HG03469 (cell line): ENCODE results near the gene INTS11.

Source experiments
- ATAC-seq: cut with Tn5 transposase; IDR thresholded peaks from one replicate; pipeline ENCODE4 v1.9.1; 2021; ENCODE audit warnings: mild to moderate bottlenecking, moderate library complexity, moderate number of reproducible peaks; ENCODE audit not compliant: unreplicated experiment

The INTS11 gene

GRCh38 chr1:1303736-1304135, 20.7 kb downstream of the INTS11 start:
- ATAC-seq = no peak

DNA sequence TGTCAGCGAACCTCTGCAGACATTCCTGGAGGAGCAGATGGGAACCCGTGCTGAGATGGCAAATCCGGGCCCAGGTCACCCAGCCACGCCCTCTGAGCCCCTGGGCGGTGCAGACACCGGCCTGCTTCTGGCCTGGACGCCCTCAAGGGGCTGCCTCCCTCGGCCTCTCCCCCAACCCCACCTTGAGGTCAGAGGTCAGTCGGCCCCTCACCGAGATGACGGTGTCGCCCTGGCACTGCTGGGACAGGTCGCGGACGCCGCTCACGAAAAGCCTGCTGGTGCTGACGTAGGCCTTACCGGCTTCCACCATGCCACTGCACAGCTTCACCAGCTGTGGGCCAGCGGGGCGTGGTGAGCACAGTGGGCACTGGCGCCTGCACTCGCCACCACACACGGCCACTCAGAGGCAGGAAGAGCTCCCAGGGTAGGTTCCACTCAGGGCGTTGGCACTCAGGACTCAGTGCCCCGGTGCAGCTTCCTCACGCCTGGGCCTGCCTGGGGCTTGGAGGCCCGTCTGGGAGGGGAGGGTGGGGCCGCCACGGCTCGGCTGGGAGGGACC, 21.4 kb downstream of the INTS11 start:
- no peak for ATAC-seq

GRCh38 chr1:1302006-1302430, 22.4 kb downstream of the INTS11 start:
- ATAC-seq = no peak

- no peak for ATAC-seq
Observed at GRCh38 chr1:1300352-1300739, 24.1 kb downstream of the INTS11 start.

GRCh38 chr1:1299686-1300351, 24.6 kb downstream of the INTS11 start:
- no peak for ATAC-seq

DNA sequence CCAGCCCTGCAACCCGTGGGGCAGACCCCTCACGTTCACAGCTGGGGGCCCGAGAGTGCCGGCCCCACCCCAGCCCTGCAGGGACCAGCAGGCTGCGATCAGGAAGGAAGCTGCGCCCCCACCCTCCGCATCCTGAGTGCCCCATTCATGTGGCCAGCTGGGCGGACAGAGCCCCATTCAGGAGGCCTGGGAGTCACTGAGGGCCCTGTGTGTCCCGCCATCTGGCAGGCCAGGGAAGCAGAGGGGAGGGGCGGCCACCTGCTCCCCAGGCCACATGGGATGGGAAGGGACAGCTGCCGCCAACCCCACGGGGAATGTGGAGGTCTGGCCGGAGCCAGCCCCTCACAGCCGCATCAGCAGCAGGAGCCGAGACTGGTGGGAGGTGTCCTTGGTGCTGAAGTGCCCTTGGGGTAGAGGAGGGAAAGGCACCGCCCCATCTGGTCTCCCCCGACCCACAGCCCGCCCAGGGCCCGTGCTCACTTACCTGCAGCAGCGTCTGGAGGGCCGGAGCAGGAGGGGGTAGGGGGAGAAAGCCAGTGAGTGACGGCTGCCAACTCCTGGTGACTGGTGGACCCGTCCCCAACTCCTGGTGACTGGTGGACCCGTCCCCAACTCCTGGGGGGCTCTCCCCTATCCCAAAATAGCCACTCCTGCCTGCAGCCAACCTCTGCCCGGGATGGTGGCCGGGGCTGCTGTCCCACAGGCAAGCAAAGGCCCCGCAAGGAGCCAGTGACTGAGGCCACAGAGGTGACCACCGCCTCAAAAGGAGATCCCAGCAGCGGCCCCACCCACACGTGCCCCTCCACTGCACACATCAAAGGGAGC, 25.4 kb downstream of the INTS11 start:
- no peak for ATAC-seq

DNA sequence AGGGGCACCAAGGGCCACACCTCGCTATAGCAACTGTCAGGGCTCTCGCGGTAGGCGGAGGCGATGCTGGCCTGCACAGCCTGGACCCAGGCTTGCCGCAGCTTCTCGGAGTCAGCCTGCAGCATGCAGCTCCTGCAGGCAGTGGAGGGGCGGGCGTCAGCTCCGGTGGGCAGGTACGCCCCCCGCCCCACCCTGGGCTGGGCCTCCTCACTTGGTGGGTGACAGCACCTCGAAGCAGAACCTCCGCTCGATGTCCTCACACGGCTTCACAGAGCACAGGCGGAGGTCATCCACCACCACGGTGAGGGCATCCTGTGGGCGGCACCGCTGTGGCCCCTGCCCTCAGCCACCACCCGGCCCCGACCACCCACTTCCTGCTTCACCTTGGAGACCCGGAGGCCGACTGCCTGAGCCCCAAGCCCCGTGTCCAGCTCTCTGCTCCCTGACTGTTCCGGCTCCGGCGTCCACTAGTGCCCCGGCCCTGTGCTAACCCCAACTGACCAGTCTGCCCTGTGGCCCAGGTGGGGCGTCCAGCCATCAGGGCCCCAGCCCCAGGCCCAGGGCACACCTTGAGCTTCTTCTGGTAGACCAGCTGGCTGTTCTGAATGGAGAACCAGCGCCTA, 26.5 kb downstream of the INTS11 start:
- no peak for ATAC-seq

GRCh38 chr1:1296070-1297061, 28.1 kb downstream of the INTS11 start:
- ATAC-seq = no peak

- no peak for ATAC-seq
Observed at GRCh38 chr1:1295154-1295923, 29.1 kb downstream of the INTS11 start.

- ATAC-seq = no peak
Observed at GRCh38 chr1:1294250-1294890, 30.1 kb downstream of the INTS11 start.

GRCh38 chr1:1293263-1294249, 30.9 kb downstream of the INTS11 start:
- ATAC-seq = no peak

GRCh38 chr1:1292851-1293250, 31.6 kb downstream of the INTS11 start:
- ATAC-seq = no peak

DNA sequence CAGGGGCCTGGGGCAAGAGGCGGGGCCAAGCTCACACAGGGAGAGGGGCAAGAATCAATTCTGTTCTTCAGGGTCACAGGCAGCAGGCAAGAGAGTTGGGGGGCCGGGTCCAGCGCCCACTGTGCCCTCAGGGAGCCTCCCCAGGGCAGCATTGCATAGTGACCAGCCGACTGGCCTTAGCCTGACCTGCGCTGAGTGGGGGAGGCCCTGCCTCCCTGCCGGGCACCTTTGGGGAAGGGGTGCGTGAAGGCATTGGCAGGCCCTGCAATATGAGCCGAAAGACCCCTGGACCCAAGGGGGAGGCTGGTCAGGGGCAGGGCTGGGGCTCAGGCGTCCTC, 32.0 kb downstream of the INTS11 start:
- ATAC-seq = no peak

- no peak for ATAC-seq
Observed at GRCh38 chr1:1291548-1292441, 32.7 kb downstream of the INTS11 start.

DNA sequence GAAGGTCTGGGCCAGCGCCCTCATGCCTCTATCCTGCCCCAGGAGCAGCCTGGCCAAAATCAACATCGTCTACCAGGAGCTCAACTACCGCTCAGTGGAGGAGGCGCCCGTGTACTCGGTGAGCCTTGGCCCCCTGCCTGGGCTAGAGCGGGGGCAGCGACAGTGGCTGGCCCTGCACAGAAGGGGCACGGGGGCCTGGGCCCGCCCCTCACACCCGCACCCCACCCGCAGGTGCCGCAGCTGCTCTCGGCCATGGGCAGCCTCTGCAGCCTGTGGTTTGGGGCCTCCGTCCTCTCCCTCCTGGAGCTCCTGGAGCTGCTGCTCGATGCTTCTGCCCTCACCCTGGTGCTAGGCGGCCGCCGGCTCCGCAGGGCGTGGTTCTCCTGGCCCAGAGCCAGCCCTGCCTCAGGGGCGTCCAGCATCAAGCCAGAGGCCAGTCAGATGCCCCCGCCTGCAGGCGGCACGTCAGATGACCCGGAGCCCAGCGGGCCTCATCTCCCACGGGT, 33.4 kb downstream of the INTS11 start:
- no peak for ATAC-seq

GRCh38 chr1:1290238-1290731, 34.2 kb downstream of the INTS11 start:
- no peak for ATAC-seq
